ENCODE data around the gene SOAT2.
"Not testable (repeated sequence)": the region's sequence is repeated elsewhere in the genome, so short reads cannot be mapped to it uniquely, and the experiment has no call there.

The SOAT2 gene

DNA sequence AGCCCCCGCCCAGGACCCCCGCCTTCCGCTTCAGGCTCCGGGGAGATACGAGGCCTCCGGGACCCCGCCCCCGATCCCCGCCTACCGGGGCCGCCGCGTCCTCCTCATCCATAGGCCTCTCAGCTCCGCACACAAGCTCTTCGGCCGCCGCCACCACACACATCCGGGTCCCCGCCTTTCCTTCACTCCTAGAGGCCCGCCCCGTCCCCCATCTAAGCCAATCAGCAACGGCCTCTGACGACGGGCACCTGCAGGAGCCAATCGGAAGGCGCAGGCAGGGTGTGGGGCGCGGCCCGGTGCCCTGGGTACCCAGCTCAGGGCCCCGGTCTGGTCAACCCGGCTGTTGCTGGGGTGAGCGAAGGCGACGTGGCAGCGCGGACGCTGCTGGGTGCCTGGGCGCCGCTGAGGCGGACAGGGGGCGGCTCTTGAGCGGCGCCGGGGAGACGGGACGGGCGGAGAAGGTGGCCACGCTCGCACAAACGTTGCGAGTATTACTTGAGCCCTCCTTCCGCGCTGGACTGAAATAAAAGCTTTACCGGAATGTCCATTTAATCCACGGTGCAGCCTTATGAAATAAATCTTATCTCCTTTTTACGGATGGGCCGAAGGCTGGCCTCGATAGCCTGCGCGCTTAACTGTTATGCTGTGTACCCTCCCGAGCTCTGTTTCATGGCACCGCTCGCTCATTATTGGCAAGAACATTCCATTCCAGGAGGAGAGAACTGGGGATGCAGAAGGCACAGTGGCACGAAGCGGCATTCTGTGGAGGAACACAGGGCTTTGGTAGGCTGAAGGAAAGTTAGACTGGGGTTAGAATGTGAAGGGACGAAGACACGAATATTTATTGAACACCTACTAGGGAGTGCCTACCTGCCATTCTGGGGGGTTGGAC, 23.8 kb upstream of the SOAT2 start, which contains the start of gene SPRYD3:
Gene SPRYD3, minus strand, starts transcription at position 165 of the 892 bp plus-strand sequence. Its CDS starts 57 bp downstream, at position 108.
- peak; percentile 92 to 95 for DNase-seq (ENCODE audit: low read depth in 2 of 2)

DNA sequence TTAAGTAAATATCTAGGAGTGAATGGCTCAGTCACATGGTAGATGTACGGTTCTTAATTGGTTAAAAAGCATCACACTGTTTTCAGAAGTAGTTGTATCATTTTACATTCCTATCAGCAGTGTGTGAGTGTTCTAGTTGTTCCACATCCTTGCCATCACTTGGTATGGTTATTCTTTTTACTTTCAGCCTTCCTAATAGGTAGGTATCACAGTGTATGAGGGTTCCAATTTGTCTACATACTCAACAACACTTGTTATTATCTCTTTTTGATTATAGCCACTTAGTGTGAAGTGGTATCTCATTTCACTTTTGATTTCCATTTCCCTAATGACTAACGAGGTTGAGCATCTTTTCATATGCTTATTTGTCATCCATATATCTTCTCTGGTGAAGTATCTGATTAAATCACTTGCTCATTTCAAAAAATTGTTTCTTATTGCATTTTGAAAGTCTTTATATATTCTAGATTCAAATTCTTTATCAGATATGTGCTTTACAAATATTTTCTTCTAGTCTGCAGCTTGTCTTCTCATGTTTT, 20.6 kb upstream of the SOAT2 start:
- DNase-seq (ENCODE audit: low read depth in 2 of 2) = no peak

DNA sequence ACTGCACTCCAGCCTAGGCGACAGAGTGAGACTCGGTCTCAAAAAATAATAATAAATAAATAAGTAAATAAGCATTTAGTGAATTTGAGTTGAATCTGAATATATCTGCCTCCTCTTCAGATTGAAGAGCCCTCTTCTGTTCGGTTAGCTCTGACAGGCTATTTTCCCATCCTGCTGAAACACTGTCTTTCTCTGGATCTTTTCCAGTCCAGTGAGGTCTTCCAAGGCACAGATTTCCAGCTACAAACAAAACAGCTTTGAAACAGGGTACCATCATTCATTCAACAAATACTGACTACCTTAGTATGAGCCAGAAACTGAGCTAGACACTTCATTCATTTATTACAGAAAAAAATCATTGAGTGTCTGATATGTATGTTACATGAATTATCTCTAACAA, 16.9 kb upstream of the SOAT2 start:
- no peak for DNase-seq (ENCODE audit: low read depth in 2 of 2)

DNA sequence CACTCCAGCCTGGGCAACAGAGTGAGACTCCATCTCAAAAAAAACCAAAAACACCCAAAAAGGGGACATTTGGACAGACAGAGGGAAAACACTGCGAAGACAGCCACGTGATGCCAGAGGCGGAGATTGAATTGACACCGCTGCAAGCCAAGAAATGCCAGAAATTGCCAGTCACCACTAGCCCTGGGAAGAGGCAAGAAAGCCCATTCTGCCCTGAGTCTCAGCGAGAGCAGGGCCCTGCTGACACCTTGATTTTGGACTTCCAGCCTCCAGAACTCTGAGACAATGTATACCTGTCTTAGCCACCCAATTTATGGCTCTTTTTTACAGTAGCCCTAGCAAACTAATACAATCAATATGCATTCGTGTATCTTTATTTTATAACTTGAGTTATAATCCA, 13.2 kb upstream of the SOAT2 start:
- no peak for DNase-seq (ENCODE audit: low read depth in 2 of 2)

DNA sequence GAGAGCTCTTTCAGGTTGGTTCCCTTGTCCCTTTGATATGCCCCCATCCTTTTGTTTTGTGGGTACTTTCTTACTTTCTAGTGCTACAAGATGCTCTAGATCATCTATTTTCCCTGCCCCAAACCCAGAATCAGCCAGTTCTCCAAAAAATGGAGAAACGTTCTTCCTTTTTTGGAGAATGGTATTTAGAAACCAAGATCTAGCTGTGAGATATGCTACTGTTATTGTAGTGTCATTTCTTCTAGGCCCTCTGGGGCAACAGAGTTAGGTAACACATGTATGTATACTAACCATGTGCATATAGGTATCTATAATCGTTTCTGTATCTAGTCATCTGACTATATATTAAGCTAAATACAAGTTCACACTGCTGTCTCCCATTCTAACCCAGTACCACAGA, 12.7 kb upstream of the SOAT2 start:
- DNase-seq (ENCODE audit: low read depth in 2 of 2) = no peak

DNA sequence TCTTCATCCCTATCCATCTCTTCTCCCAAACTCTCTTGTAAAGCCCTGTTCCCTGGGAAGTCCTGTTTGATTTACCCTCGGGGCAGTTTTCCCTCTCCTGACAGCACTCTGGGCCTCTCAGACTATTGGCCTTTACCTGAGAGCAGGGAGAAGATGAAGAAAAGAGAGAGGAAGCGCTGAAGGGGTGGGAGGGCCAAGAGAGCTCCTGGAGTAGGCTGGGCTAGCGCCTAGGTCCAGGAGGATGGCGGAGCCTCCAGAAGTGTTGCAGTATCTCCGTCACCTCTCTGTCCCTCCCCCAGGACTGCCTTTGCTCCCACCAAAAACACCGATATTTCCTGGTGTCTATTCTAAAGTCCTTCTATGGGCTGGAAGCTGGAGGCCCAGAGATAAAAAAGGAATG, 11.5 kb upstream of the SOAT2 start:
- DNase-seq (ENCODE audit: low read depth in 2 of 2) = no peak

- DNase-seq (ENCODE audit: low read depth in 2 of 2) = no peak
Observed at GRCh38 chr12:53093777-53094393, 9.4 kb upstream of the SOAT2 start.

DNA sequence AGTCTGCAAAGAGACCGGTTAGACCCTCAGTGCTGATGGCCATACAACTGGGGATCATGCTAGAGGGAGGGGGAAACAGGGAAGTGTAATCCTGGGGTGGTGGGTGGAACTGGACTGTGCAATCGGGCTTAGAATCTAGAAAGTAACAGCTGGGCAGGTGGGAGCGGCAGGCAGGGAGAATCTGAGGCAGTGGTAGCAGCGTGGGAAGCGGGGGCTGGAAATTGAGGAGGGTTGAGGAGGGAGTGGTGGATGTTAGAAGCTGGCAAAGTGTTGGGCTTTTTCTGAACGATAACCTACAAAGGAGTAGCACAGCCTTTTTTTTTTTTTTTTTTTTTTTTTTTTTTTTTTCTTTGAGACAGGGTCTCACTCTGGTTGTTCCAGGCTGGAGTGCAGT, 8.9 kb upstream of the SOAT2 start:
- no peak for DNase-seq (ENCODE audit: low read depth in 2 of 2)

DNA sequence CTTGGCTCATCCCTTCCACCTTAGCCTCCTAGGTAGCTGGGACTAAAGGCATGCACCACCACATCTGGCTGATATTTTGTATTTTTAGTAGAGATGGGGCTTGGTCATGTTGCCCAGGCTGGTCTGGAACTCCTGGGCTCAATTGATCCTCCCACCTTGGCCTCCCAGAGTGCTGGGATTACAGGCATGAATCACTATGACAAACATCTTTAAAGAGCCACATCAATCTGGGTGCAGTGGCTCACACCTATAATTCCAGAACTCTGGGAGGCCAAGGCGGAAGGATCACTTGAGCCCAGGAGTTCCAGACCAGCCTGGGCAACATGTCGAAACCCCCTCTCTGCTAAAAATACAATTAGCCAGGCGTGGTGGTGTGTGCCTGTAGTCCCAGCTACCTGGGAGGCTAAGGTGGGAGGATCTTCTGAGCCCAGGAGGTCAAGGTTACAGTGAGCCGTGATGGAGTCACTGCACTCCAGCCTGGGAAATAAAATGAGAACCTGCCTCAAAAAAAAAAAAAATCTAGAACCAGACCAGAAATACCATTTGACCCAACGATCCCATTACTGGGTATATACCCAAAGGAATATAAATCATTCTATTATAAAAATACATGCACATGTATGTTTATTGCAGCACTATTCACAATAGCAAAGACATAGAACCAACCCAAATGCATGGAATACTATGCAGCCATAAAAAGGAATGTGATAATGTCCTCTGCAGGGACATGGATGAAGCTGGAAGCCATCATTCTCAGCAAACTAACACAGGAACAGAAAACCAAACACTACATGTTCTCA, 8.3 kb upstream of the SOAT2 start:
- not testable (repeated sequence) for DNase-seq (ENCODE audit: low read depth in 2 of 2)

DNA sequence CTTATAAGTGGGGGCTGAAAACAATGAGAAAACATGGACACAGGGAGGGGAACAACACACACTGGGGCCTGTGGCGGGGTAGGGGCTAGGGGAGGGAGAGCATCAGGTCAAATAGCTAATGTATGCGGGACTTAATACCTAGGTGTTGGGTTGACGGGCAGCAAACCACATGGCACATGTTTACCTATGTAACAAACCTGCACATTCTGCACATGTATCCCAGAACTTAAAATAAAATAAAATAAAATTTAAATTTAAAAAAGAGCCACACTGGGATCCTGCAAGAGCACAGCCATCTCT, 7.7 kb upstream of the SOAT2 start:
- DNase-seq (ENCODE audit: low read depth in 2 of 2) = not testable (repeated sequence)

- DNase-seq (ENCODE audit: low read depth in 2 of 2) = no peak
Observed at GRCh38 chr12:53096089-53096741, 7.1 kb upstream of the SOAT2 start.

- DNase-seq (ENCODE audit: low read depth in 2 of 2) = no peak
Observed at GRCh38 chr12:53096759-53097158, 6.5 kb upstream of the SOAT2 start.

DNA sequence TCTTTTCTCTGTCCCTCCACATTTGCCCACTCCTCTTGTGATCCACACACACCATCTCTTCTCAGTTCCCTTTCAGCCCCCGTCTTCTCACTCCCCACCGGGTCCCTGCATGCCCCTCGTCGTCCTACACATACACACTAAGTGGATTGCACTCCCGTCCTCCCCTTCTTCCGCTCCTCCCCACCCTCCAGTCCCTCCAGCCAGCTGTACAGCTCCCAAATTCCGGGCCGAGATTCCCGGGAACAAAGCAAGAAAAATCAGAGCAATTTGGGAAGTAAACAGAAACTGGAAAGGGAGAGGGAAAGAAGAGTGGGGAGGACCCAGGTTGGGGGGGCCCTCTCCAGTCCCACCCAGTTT, 6.1 kb upstream of the SOAT2 start:
- DNase-seq (ENCODE audit: low read depth in 2 of 2) = no peak

- peak; percentile 31 to 55 for DNase-seq (ENCODE audit: low read depth in 2 of 2)
Observed at GRCh38 chr12:53097564-53098353, 5.5 kb upstream of the SOAT2 start, which contains the start of gene IGFBP6. Gene IGFBP6 (plus strand): TSS chr12:53097667. CDS start chr12:53097718, 51 bp downstream.

DNA sequence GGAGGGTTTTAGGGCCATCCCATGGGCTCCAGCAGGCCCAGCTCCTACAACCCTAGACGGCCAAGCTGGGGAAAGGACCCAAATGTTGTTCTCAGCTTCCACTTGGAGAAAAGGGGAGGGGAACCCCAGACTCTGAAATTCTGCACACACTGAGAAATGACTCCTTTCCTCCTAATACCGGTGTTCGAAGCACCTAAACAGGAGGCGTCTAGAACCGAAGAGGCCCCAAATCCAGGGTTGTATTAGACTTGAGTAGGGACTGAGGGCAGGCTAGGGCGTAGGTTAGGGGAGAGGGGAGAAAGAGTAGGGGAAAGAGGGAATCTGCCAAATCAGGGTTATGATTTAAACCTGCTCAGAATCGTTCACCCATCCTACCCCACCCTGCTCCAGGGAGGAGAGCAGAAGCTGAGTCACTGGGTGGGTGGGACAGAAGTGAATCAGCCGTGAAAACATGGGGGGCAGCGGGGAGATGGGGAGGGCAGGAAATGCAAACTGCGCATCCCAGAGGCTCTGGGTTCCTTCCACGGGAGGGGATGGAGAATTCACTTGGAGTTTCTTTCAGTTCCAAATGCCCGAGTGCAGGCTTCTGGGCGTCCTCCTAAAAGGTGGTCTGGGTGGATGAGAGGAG, 4.8 kb upstream of the SOAT2 start:
- no peak for DNase-seq (ENCODE audit: low read depth in 2 of 2)

DNA sequence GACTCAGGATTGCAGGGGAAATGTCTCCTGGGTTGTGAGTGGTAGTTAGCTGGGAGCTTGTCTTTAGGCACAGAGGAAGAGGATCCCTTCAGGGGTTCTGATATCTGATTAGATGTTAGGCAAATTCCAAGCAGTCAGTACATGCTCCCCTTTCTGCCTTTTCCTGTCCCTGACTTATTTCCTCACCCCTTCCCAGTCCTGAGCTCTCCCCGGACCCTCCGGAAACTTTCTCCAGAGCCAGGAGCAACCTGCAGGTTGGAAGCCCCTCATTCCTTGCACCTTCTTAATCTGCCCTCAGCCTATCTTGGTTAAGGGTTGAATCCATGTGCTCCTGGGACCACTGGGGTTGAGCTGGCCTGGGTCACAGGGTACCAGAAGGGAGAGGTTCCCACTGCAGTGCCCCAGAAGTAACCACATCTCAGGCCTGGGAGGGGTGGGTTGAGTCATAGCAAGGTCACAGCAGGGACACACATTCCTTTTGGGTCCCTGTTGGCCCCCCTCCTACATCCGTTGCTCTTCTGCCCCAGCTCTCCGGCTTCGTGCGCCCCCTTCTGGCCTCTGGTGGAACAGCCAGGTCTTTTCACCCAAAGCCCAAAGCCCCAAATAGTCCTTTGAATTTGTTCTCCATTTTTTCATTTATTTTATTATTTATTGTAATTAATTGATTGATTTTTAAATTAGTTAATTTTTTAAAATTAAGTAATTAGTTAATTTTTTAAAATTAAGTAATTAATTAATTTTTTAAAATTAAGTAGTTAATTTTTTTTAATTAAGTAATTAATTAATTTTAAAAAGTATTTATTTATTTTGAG, 4.0 kb upstream of the SOAT2 start:
- DNase-seq (ENCODE audit: low read depth in 2 of 2) = peak; percentile 76 to 88

- no peak for DNase-seq (ENCODE audit: low read depth in 2 of 2)
Observed at GRCh38 chr12:53100466-53101151, 2.7 kb upstream of the SOAT2 start.

DNA sequence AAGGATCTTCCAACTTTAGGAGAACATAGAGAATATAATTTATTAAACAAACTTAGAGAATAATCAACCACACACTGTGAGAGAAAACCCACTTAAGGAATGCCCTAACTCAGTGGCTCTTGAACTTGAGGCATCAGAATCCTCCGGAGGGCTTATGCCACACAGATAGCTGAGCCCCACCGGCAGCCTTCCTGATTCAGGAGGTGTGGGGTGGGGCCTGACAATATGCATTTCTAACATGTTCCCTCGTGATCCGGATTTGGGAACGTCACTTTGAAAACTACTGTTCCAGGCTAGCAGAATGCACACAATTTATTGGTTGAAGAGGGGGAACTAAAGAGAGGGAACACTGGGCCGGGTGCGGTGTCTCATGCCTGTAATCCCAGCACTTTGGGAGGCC, 2.0 kb upstream of the SOAT2 start:
- no peak for DNase-seq (ENCODE audit: low read depth in 2 of 2)
